ENCODE results near the gene RHBDF1.

DNA sequence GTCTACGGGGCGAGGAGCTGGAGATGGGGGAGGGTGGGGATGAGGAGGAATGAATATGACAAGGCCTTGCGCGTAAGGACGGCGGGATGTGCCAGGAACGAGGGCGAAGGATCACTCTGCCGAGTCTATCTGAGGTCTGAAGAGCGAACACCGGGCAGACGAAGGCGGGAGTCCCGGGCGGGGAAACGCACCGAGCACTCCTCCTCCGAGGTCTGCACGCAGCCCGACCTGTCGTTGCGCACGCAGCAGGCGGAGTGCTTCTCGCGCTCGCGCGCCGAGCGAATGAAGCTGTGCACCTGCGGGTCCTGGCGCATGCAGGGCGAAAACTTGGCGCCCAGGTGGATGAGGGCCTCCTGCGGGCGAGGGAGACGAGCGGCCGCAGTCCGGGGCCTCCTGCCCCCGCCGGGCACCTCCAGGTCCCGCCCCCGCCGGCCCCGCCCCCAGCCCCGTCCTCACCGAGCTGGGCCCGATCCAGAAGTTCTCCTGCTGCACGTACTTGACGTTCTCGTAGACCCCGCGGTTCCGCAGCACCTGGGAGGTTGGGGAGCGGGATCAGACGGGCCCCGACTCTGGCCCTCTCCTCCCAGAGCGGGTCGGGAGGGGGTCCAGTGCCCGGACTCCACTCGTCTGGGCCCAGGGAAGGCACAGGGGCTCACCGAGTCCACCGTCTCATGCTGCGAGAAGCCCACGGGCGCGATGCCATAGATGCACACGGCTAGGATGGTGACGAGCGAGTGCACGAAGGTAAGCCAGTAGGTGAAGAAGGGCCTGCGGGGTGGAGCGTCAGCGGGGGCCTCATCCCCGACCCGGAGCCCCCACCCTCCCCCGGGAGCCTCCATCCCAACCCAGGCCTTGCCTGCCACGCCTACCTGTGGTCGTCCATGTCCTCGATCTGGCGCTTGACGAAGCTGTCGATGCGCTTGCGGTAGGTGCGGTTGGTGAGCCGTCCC, 11.2 kb downstream of the RHBDF1 start:
- TF ChIP-seq, protein P1, sequence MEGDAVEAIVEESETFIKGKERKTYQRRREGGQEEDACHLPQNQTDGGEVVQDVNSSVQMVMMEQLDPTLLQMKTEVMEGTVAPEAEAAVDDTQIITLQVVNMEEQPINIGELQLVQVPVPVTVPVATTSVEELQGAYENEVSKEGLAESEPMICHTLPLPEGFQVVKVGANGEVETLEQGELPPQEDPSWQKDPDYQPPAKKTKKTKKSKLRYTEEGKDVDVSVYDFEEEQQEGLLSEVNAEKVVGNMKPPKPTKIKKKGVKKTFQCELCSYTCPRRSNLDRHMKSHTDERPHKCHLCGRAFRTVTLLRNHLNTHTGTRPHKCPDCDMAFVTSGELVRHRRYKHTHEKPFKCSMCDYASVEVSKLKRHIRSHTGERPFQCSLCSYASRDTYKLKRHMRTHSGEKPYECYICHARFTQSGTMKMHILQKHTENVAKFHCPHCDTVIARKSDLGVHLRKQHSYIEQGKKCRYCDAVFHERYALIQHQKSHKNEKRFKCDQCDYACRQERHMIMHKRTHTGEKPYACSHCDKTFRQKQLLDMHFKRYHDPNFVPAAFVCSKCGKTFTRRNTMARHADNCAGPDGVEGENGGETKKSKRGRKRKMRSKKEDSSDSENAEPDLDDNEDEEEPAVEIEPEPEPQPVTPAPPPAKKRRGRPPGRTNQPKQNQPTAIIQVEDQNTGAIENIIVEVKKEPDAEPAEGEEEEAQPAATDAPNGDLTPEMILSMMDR (IDR thresholded peaks at IDR 0.05; ENCODE audit: poor library complexity): no peak
- TF ChIP-seq EZH2phosphoT487 (IDR thresholded peaks at IDR 0.05; ENCODE audit: low read depth, severe bottlenecking, unreplicated experiment): no peak

All from hepatocyte (in vitro differentiated cells).